Hippocampal formation (tissue), 2 donors: ENCODE data around the gene GLIS2.
"Not testable (repeated sequence)": the region's sequence is repeated elsewhere in the genome, so short reads cannot be mapped to it uniquely, and the experiment has no call there.

Experiments used
- DNase-seq, 2 donors: peaks; one replicate each; lab custom pipeline; 2025; lab: John Stamatoyannopoulos, UW

GLIS2 gene

DNA sequence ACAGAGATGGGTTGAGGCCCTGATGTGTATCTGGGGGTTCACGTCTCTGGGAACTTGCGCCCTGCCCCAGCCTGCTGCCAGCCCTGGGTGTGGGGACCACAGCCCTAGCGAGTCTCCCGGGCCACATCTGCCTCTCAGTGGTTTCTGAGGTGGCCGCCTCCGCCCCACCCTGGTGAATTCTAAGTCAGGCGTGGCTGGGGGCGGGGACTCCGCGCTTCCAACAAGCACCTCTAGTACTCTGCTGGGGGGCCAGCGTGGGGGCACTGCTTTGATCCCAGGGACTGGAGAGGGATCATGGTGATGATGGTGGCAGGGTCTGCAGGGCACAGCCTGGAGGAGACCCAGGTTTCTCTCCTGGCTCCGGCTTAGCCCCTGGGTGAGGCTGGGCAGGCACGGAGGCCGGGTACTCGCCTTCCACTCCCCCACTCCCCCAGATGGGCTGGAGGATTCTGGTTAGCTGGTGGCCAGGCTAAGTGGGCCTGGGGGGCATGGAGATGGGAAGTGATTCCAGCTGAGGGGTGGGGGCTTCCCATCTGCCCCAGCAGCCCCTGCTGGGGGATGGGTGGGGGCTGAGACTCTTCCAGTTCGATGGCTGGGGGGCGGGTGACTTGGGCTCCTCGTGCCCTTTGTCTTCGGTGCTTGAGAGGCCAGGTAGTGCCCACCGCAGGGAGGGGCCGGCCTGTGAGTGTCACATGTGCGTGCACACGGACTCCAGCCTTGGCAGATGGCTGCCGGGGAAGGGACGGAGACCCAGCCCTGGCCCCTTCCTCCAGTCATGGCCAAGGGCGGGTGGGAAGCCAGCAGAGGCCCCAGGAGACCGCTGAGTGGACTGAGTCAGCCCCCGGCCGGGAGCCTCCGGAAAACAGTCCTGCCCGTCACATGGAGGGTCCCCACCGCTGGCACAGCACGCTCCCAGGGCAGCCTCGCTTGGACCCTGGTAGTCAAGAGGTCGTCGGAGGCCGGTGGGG, 3.9 kb downstream of the GLIS2 start:
- DNase-seq: no peak

DNA sequence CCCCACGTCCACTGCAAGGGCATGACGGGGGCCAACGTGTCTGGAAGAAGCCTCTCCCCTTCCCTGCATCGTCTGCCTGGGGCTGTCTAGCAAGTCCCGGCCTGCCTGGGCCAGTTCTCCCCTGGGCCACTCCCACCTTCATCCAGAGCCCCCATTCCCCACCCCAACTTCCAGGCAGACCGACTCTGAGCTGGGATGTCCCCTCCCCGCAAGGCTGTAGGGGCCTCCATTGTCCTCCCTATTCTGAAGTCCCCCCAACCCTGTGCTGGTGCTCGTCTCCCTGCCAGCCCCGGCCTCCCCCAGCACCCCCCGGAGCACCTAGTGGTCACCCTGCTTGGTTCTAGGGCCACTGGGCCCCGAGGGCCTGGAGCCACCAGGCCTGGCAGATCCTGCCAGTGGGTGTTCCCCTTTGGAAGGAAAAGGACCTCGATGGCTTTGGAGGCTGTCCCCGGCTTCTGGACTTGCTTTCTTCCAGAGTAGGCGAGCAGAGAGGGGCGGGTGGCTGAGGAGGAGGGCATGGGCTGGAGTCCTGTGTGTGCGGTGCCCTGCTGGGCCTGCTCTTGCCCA, 4.8 kb downstream of the GLIS2 start:
- no peak for DNase-seq

DNA sequence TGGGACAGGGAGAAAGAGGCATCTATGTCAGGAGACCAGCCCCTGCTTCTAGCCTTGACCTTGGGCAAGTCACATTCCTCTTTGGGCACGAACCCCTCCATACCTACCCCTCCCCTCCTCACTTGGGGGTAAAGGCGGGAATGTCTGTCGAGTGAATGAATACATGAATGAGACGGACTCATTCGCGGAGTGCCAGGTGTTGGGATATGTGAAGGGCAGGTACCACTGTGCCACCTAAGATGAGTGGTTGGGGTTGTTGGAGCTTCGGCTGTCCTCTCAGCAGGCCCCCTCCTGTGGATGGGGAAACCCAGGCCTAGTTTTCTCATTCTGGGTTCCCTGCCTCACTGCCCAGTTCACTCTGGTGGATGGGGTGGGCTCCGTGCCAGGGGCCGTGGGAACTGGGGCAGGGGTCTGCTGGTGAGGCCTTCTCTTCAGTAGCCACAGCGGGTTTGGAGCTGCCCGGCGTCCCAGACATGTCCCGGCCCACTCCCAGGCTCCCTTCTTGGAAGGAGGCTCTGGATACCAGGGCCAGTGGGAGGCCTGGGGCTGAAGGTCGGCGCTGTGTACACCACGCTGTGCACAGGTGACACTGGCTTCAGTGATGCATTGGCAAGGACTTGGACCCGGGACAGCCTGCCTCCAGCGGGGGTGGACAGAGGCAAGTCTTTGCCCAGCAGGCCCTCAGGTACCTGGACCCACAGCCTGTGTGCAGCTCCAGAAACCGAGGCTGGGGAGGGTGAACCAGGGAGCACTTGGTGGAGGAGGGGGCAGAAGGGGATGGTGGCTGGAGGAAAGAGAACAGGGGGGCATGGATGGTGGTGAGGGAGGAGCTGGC, 5.6 kb downstream of the GLIS2 start:
- no peak for DNase-seq

DNA sequence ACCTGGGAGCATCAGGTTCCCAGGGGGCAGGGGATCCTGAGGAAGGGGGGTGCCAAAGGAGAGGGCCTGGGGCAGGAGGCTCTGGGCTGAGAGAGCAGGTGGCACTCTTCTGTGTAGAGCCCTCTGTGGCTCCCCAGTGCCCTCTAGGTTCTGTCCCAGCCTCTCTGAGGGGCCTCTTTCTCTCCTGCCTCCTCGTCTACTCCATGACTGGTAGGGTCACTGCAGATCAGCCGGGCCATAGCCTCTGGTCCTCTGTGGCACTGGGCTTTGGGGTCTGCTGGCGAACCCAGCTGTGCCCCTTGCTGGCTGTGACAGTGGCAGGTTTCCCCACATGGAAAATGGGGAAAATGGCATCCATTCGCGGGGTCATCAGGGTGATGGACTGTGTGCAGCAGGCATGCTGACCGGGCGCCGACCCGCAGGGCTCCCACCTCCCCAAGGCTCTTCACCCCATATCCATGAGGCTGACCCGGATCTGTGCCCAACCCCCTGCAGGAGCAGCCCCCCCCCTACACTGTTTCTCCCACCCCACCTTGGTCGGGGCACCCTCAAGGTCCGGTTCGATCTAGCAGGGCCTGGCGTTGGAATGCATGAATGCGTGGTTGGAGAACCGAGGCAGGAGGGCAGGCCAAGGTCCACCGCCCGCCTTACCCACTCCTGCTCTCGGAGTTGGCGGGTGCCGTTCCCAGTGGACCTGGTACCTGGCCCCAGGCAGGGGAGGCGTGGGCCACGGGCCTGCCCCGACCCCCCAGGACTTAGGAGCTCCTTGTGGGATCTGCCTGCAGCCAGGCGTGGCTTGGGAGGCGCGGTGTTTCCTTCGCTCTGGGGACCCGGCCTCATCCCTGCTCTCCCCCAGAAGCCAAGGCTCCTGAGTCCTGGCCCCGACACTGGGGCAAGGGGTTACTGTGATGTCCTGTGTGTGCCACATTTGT, 6.5 kb downstream of the GLIS2 start:
- DNase-seq: no peak

DNA sequence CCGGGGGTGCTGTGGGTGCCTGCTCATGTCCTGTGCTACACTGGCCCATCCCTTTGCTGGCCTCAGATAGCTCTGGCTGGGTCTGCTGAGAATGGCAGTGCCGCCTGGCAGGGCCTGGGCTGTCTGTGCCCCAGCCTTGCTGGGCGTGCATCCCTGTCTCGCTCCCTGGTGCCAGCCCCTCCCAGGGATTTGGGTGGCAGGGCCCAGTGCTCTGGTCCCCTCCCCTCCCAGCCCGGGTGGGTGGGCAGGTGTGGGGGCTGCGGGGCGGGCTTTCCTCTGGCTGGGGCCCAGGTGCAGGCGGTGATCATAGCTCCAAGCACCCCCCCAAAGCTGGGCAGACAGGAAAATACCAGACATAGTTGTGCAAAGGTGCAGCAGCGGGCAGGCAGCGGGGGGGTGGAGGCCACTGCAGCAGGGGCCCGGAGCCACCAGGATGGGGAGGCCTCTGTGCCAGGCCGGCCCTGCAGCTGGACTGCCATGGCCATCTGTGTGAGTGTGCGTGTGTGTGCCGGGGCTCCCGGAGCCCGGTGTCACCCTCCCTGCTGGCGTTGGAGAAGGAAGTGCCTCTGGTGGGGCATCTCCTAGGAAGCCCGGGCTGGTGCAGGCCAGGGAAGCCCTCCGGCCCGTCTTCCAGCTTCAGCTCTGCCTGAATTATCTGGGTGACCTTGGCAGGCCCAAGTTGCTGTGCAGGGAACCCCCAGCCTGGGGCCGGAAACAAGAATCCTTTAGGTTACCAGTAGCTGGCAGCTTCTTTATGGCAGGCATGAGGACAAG, 7.4 kb downstream of the GLIS2 start:
- DNase-seq: peak; percentile 9 to 34

DNA sequence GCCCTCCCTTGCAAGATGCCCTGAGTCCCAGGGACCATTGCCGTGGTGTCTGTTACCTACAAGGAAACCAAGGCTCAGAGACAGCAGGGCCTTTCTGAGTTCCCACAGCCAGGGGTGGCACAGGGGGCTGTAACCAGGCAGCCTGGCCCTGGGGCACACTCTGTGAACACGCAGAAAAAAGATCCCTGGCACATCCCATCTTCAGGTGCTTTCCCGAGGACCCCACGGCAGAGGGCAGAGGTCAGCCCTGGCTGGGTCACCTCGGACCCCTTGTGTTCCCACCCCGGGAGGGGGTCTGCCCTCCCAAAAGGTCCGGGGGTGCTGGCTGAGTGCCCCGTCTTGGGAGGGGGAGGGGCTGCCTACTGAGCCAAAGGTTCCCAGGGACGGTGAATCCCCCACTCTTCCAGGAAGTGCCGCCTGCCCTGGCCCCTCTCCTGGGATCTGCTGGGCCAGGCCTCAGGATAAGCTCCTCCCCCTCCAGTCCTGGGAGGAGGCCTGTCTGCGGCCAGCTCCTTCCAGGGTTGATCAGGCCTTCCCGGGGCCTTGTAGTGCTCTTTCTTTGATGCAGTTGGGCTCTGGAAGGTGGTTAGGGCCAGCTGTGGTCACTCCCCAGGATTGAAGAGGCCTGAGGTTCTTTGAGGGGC, 8.1 kb downstream of the GLIS2 start:
- no peak for DNase-seq

DNA sequence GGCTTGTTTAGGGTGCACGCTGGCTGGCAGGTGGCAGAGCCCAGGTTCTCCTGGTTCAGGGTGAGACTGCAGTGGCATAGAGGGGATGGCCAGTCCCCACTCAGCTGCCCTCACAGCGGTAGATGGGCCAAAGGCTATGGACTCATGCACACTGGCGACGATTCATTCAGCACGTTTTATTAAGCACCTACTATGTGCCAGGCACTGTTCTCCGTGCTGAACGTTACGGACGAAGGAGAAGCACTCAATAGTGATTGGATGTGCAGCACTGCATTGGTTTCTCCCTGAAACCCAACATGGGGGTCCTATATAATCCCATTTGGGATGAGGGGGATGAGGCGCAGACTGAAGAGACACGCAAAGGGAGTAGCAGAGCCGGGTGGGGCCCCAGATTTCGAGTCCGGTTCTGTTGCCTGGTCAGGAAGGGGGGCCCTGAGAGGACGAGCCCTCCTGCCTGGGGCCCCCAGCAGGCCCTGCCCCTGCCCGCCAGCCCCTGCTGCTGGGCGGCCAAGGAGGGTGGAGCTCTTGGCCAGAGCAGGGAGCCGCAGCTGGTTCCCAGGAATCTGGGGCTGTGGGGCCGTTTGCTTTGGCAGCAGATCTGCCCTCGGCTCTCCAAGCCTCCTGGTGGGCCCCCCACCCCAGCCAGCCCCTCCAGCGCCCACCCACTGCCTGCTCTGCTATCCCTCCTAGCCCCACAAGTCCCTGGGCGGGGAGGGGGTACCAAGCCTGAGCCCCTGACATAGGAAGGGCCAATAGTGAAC, 8.8 kb downstream of the GLIS2 start:
- DNase-seq: no peak

DNA sequence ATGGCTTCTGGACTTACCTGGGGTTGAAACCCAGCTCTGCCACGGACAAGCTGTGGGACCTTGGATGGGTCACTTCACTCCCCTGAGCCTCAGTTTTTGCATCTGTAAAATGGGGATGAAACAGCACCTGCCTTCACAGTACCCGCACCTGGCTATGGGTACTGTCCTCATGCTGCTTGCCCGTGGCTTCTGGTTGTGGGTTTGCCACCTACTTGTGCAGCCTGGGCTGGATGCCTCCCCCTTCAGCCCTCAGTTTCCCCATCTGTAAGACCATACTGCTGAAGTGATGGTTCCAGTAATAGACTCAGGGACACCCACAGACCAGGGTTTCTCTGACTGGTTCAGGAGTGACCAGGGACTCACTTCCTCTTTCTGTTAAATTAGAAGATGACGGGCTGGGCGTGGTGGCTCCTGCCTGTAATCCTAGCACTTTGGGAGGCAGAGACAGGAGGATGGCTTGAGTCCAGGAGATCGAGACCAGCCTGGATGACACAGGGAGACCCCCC, 9.4 kb downstream of the GLIS2 start:
- DNase-seq: no peak

DNA sequence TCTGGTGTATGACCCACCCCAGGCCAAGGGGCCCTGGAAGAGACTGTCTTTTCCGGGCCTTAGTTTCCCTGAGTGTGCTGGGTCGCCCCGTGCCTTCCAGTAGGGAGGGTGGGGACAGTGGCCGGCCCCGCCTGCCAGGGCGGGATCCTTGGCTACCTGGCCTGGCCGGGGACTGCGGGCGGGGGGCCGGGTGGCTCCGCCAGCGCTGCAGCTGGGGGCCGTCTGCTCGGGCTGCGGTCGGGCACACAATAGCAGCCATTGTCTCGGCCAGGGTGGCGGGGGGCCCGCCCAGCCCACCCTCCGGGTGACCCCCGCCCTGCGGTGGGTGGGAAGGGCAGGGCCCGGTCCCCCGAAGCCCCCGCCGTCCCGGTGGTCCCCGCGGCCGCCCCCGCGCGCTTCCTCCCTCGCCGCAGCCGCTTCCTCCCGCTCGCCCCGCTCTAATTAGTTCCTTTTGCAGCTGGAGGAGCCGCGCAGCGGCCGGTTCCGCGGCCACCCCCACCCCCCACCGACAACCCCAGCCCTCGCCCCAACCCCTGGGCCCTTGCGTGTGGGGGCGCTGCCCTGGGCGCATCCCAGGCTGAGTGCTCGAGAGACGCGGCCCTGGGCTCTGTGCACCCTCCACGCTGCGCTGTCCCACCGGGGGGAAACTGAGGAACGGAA, 11.6 kb downstream of the GLIS2 start:
- no peak for DNase-seq

DNA sequence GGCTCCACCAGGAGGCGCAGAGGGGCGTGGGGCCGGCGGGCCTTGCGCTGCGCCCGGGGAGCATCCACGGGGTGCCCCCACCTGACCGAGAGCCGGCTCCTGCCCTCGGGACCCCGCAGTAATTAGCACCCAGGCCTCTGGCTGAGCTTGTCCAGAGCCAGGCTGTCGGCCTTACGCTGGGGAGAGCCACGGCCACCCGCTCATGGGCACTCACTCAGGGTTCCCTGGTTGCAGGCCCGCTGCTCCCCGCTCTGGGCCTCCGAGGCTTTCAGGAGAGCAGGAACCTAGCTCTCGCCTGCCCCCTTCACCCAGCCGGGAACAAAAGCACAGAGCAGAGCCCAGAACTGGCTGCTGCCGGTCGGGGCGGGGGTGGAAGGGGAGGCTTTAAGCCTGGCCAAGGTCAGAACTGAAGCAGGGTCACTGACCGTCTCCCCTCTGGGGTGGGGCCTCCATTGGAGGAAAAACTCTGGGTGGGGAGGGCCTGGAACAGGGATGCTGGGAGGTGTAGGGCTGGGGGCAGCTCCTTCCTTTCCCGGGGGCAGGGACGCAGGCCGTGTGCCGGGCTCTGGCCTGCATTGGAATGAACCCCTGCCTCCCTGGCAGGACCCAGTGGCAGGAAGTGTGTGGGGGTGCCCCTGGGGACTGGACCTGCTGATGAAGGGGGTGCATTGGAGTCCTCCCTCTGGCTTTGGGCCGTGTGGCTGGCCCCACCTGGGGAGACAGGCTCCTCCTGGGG, 12.3 kb downstream of the GLIS2 start:
- peak; percentile 62 to 70 for DNase-seq

DNA sequence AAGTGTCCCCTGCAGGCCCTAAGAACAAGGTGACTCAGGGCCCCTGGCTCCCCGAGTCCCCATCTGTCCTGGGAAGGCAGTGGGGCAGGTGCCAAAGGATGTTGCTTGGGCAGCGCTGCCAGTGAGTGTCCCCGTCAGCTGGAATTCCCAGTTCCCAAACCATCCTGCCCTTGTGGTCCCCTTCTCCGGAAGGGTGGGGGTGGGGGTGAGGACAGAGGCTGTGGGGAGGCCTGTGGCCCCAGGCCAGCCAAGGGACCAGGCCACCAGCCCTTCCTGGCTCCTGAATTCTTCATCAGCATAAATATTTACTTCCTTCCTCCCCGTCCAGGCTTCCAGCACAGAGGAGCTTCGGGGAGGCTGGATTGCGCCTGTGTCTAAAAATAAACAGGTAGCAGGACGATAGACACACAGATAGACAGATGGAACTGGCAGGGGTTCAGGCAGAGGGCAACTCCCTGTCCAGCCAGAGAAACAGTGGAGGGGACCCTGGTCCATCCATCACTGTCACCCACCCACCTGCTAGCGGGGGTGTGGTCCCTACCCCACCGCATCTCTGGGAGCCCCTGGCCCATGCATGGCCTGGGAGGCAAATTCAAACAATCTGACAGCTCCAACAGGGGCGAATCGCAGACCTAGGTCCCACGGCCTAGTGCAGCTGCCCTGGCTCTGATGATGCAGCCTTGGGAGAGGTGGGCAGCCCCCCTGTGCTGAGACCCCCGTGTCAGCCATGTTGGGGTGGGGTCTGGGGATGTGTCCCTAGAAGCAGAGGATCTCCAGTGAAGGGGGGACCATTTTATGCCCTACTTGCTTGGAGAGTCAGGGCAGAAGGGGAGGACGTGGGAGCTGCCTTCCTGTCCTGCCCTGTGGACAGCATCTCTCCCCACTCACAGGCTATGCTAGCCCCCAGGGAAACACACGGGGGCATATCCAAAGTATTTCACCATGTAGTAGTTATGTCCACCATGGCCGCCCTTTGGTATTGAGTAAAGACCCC, 13.2 kb downstream of the GLIS2 start:
- no peak for DNase-seq

DNA sequence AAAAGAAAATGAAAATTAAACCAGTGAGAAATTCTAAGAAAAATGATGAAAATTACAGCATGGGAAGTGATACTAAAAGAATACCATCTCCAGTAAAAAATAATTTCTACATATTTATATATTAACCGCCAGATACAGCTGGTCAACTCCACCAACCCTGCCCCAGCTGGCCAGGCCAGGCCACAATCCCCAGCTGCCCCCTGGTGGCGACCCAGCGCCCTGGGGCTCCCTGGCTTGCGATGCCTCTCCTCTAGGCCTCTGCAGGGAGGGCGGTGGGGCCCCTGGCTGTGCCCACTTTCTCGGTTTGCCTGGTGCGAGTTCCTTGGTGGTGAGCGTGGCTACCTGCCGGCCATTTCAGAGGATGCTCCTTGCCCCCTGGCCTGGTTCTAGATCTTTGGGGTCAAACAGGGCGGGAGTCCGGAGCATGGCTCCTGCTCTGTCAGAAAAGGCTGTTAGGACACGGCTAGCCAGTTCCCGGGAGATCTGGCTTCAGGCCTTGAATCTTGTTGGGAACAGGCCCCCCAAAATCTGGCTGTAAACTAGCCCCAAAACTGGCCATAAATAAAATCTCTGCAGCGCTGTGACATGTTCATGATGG, 14.5 kb downstream of the GLIS2 start:
- peak; percentile 42 to 68 for DNase-seq

DNA sequence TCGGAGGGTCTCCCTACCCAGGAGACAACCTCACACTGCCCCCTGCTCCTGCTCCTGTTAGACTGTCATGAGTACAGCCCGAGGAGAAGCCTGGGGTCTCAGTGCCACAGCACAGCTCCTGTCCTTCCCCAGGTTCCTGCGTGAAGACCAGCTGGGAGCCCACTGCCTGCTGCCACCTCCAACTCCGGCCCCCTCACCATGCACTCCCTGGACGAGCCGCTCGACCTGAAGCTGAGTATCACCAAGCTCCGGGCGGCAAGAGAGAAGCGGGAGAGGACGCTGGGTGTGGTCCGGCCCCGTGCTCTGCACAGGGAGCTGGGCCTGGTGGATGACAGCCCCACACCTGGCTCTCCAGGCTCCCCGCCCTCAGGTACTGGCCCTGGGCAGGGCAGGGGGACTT, 16.2 kb downstream of the GLIS2 start:
- no peak for DNase-seq

DNA sequence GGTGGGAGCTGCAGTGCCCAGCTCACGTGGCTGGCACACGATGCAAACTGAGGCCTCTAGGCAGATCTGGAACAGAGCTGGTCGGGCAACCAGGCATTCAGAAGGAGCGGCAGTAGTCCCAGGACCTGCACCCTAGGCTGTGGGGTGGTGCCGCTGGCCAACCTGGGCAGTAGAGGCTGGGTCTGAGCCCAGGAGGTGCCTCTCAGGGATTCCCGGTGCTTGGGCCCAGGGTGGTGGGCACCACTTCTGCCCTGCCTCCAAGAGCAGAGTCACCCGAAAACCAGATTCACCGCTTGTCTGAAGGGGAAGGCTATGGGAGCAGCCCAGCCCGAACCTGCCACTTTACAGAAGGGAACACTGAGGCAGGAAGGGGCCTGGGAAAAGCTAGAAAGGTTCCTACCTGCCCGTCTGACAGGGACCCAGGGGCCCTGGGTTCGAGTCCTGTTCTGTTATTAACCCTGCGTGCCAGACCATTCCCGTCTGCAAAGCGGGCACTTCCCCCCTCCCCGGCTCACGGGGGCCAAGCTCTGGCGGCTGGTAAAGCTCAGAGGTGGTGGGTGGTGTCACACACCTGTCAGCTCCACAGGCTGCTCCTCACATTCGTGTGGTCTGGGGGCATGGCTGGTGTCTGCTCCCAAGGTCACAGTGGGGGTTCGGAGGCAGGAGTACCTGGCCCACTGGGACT, 16.9 kb downstream of the GLIS2 start:
- no peak for DNase-seq

DNA sequence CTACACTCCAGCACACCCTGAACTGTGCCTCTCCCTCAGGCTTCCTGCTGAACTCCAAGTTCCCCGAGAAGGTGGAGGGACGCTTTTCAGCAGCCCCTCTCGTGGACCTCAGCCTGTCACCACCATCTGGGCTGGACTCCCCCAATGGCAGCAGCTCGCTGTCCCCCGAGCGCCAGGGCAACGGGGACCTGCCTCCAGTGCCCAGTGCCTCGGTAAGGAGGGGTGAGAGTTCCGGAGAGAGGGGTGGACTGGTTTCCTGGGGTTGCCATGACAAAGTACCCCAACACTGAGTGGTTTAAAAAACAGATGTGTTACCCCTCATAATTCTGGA, 17.4 kb downstream of the GLIS2 start:
- DNase-seq: no peak

DNA sequence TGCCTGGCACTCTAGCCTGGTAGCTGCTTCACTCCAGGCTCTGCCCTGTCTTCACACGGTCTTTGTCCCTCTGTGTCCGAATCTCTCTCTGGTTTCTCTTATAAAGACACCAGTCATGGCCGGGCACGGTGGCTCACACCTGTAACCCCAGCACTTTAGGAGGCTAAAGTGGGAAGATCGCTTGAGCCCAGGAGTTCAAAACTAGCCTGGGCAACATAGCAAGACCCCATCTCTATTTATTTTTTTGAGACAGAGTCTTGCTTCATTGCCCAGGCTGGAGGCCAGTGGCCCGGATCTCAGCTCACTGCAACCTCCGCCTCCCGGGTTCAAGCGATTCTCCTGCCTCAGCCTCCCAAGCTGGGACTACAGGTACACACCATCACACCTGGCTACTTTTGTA, 17.8 kb downstream of the GLIS2 start:
- DNase-seq: not testable (repeated sequence)
